Neuronal stem cell (in vitro differentiated cells): ENCODE measurements around the gene COX18.

ENCODE experiments used
- DNase-seq: peaks from one replicate; pipeline ENCODE4 v3.0.0-alpha.2; 2013; ENCODE audit warnings: low spot score
- H2AFZ ChIP-seq: one replicate; pipeline ENCODE4 v1.6.1; 2013; ENCODE audit warnings: mild to moderate bottlenecking, low read length, inconsistent platforms
- H2AK5ac ChIP-seq: 2 replicates; pipeline ENCODE4 v1.6.1; 2013; ENCODE audit warnings: low read depth, mild to moderate bottlenecking, inconsistent platforms, low read length, moderate library complexity, mixed read lengths
- H2BK120ac ChIP-seq: 2 replicates; pipeline ENCODE4 v1.6.1; 2013; ENCODE audit warnings: low read depth, mild to moderate bottlenecking, inconsistent platforms, low read length, moderate library complexity, mixed read lengths
- H2BK12ac ChIP-seq: one replicate; pipeline ENCODE4 v1.6.1; 2013; ENCODE audit warnings: low read length, inconsistent platforms
- H2BK15ac ChIP-seq: 2 replicates; pipeline ENCODE4 v1.6.1; 2013; ENCODE audit warnings: mild to moderate bottlenecking, low read length, inconsistent platforms, mixed read lengths
- H2BK5ac ChIP-seq: one replicate; pipeline ENCODE4 v1.6.1; 2013; ENCODE audit warnings: inconsistent platforms, mild to moderate bottlenecking, low read length, moderate library complexity
- H3K14ac ChIP-seq: one replicate; pipeline ENCODE4 v1.6.1; 2013; ENCODE audit warnings: low read length, inconsistent platforms
- H3K18ac ChIP-seq: 2 replicates; pipeline ENCODE4 v1.6.1; 2013; ENCODE audit warnings: low read length, inconsistent platforms
- H3K23ac ChIP-seq: 2 replicates; pipeline ENCODE4 v1.6.1; 2013; ENCODE audit warnings: low read depth, mild to moderate bottlenecking, mixed read lengths, low read length, inconsistent platforms; ENCODE audit not compliant: poor library complexity
- H3K27ac ChIP-seq: replicated peaks from 3 replicates; pipeline ENCODE4 v1.5.1; 2013; ENCODE audit warnings: low read length, inconsistent platforms
- H3K27me3 ChIP-seq, 3 experiments: 2 replicates each; pipeline ENCODE4 v1.6.1; 2013; ENCODE audit warnings: low read length in 3 of 3, mild to moderate bottlenecking in 2 of 3, inconsistent platforms in 1 of 3, low read depth in 1 of 3, mixed read lengths in 1 of 3, moderate library complexity in 1 of 3; ENCODE audit not compliant: control insufficient read depth in 3 of 3, insufficient read depth in 3 of 3
- H3K36me3 ChIP-seq, 2 donors: replicated peaks in 1 of 2; 2 replicates each; pipeline ENCODE4 v1.6.1; 2013; ENCODE audit warnings: low read length in 2 of 2; ENCODE audit not compliant: control insufficient read depth in 2 of 2, insufficient read depth in 2 of 2
- H3K4ac ChIP-seq: 2 replicates; pipeline ENCODE4 v1.6.1; 2013; ENCODE audit warnings: inconsistent platforms, mild to moderate bottlenecking, low read length, moderate library complexity
- H3K4me1 ChIP-seq, 2 donors: 1 replicate in 1 of 2; 2 replicates in 1 of 2; pipeline ENCODE4 v1.6.1; 2013; ENCODE audit warnings: low read length in 2 of 2, low read depth in 1 of 2; ENCODE audit not compliant: control insufficient read depth in 2 of 2, insufficient read depth in 1 of 2
- H3K4me2 ChIP-seq: one replicate; pipeline ENCODE4 v1.6.1; 2013; ENCODE audit warnings: mild to moderate bottlenecking, low read length, inconsistent platforms; ENCODE audit not compliant: insufficient read depth, poor library complexity, severe bottlenecking
- H3K4me3 ChIP-seq, 2 donors: 2 replicates each; pipeline ENCODE4 v1.5.1; 2013; ENCODE audit warnings: low read length in 2 of 2, mild to moderate bottlenecking in 2 of 2, inconsistent platforms in 1 of 2, moderate library complexity in 1 of 2
- H3K79me1 ChIP-seq: one replicate; pipeline ENCODE4 v1.6.1; 2013; ENCODE audit warnings: low read depth, mild to moderate bottlenecking, inconsistent platforms, low read length, moderate library complexity
- H3K9ac ChIP-seq: one replicate; pipeline ENCODE4 v1.6.1; 2013; ENCODE audit warnings: mild to moderate bottlenecking, low read depth, low read length, inconsistent platforms; ENCODE audit not compliant: poor library complexity
- H3K9me3 ChIP-seq, 2 donors: replicated peaks in 1 of 2; 2 replicates each; pipeline versions ENCODE3 to v1.6.1; 2013; ENCODE audit warnings: low read length in 2 of 2, mild to moderate bottlenecking in 2 of 2, inconsistent platforms in 1 of 2, low read depth in 1 of 2, mixed read lengths in 1 of 2, moderate library complexity in 1 of 2; ENCODE audit not compliant: control insufficient read depth in 2 of 2, insufficient read depth in 1 of 2
- H4K8ac ChIP-seq: one replicate; pipeline ENCODE4 v1.6.1; 2013; ENCODE audit warnings: low read depth, mild to moderate bottlenecking, inconsistent platforms, low read length, moderate library complexity
- H4K91ac ChIP-seq: one replicate; pipeline ENCODE4 v1.6.1; 2013; ENCODE audit warnings: low read length, low read depth, mild to moderate bottlenecking, inconsistent platforms; ENCODE audit not compliant: poor library complexity
- WGBS, 2 donors: extraction: QIAGEN DNeasy Blood & Tissue Kit; methylation state at CpG; one replicate each; pipeline ENCODE4 v1.1.7; 2013; ENCODE audit warnings: missing lambda C conversion rate in 2 of 2, mixed read lengths in 1 of 2; ENCODE audit not compliant: insufficient read length in 2 of 2, insufficient replicate concordance in 1 of 2; ENCODE audit errors: extremely low coverage in 2 of 2; 5-methylcytosine and 5-hydroxymethylcytosine counted together

COX18 gene

GRCh38 chr4:73090738-73091137, 21.2 kb upstream of the COX18 start:
- Histone ChIP-seq H3K36me3 (peaks cover 18 to 97% of the 10 kb centered on the region in 2 donors), H2BK120ac (no peak overlapping the region), H2BK5ac (no peak overlapping the region), H3K27me3 (no peaks in the 10 kb centered on the region), H3K79me1 (peaks cover 3% of the 10 kb centered on the region), H2BK15ac (no peak overlapping the region), H3K4me2 (no peak overlapping the region), H3K4me1 (no peaks in the 10 kb centered on the region), H3K18ac (no peak overlapping the region), H3K4ac (no peak overlapping the region), H2AK5ac (no peak overlapping the region), H3K23ac (no peak overlapping the region), H2BK12ac (no peak overlapping the region), H4K91ac (no peak overlapping the region), H3K9me3 (no peaks in the 10 kb centered on the region), H3K4me3 (no peak overlapping the region), H3K27ac (no peak overlapping the region), H3K9ac (no peak overlapping the region), H2AFZ (no peak overlapping the region), H3K14ac (no peak overlapping the region), H4K8ac (no peak overlapping the region)
- no peak for DNase-seq
- WGBS, 2 donors: no CpG with 5 or more reads among the region's 1 CpG

- Histone ChIP-seq H3K27me3 (no peaks in the 10 kb centered on the region), H3K9ac (no peak overlapping the region), H2BK12ac (no peak overlapping the region), H2BK5ac (no peak overlapping the region), H3K4me1 (no peaks in the 10 kb centered on the region), H4K8ac (no peak overlapping the region), H3K18ac (no peak overlapping the region), H3K4me3 (no peak overlapping the region), H2BK15ac (no peak overlapping the region), H2AFZ (no peak overlapping the region), H3K14ac (no peak overlapping the region), H3K36me3 (peaks cover 18 to 97% of the 10 kb centered on the region in 2 donors), H3K9me3 (no peaks in the 10 kb centered on the region), H3K23ac (no peak overlapping the region), H3K79me1 (peaks cover 3% of the 10 kb centered on the region), H3K4me2 (no peak overlapping the region), H2AK5ac (no peak overlapping the region), H3K4ac (no peak overlapping the region), H3K27ac (no peak overlapping the region), H2BK120ac (no peak overlapping the region), H4K91ac (no peak overlapping the region)
- DNase-seq: no peak
These were observed 18.4 kb upstream of the COX18 start for GRCh38 chr4:73087871-73088270.

- Histone ChIP-seq H3K4me1 (no peaks in the 10 kb centered on the region), H2BK15ac (no peak overlapping the region), H3K36me3 (peaks cover 12 to 97% of the 10 kb centered on the region in 2 donors), H2BK12ac (no peak overlapping the region), H3K4me3 (no peak overlapping the region), H3K9me3 (no peaks in the 10 kb centered on the region), H4K8ac (no peak overlapping the region), H3K23ac (no peak overlapping the region), H4K91ac (no peak overlapping the region), H2BK120ac (no peak overlapping the region), H3K4me2 (no peak overlapping the region), H3K18ac (no peak overlapping the region), H3K27ac (no peak overlapping the region), H3K9ac (no peak overlapping the region), H2BK5ac (no peak overlapping the region), H2AK5ac (no peak overlapping the region), H2AFZ (no peak overlapping the region), H3K4ac (no peak overlapping the region), H3K79me1 (peaks cover 3% of the 10 kb centered on the region), H3K14ac (no peak overlapping the region), H3K27me3 (no peaks in the 10 kb centered on the region)
- no CpG with 5 or more reads among the region's 6 CpGs for WGBS, 2 donors
- no peak for DNase-seq
These were observed 16.8 kb upstream of the COX18 start for GRCh38 chr4:73086095-73086868.

GRCh38 chr4:73080789-73081188, 11.3 kb upstream of the COX18 start:
- no peak overlapping the region for H3K4me3 ChIP-seq
- H2BK120ac ChIP-seq: no peak overlapping the region
- H3K9ac ChIP-seq: no peak overlapping the region
- H2BK15ac ChIP-seq: no peak overlapping the region
- peaks cover 16 to 96% of the 10 kb centered on the region in 2 donors for H3K36me3 ChIP-seq
- no peak overlapping the region for H3K14ac ChIP-seq
- no peak overlapping the region for H3K4ac ChIP-seq
- no peak overlapping the region for H2AK5ac ChIP-seq
- no peak for DNase-seq
- no peak overlapping the region for H2BK5ac ChIP-seq
- H2AFZ ChIP-seq: no peak overlapping the region
- H3K27ac ChIP-seq: no peak overlapping the region
- no CpG with 5 or more reads among the region's 3 CpGs for WGBS, 2 donors
- H3K4me1 ChIP-seq: no peaks in the 10 kb centered on the region
- no peak overlapping the region for H3K23ac ChIP-seq
- no peak overlapping the region for H2BK12ac ChIP-seq
- no peaks in the 10 kb centered on the region for H3K27me3 ChIP-seq
- H3K18ac ChIP-seq: no peak overlapping the region
- no peaks in the 10 kb centered on the region for H3K9me3 ChIP-seq
- H3K79me1 ChIP-seq: no peaks in the 10 kb centered on the region
- no peak overlapping the region for H4K8ac ChIP-seq
- no peak overlapping the region for H3K4me2 ChIP-seq
- no peak overlapping the region for H4K91ac ChIP-seq
